K562 (cell line): ENCODE results near the gene RBFOX1. TPM values are rescaled to one million over a fixed set of nuclear protein-coding genes. Genes with fewer than 3 reads are reported as not detected.

Experiments used
- ATF6 ChIP-seq: sonication (generic); formaldehyde crosslinking; IDR thresholded peaks from 2 replicates; pipeline ENCODE4 v1.4.0; 2020; ENCODE audit warnings: mild to moderate bottlenecking, missing genetic modification reagents
- CHD7 ChIP-seq: fragments of 200-600 bp; sonication (generic); IDR thresholded peaks from one replicate; pipeline ENCODE4 v1.6.1; 2012; ENCODE audit warnings: mild to moderate bottlenecking, low read depth, low read length, inconsistent platforms
- CUX1 ChIP-seq: fragments of 200-800 bp; sonication (Bioruptor generic); IDR thresholded peaks from 2 replicates; pipeline ENCODE4 v1.6.1; 2016; ENCODE audit warnings: missing genetic modification characterization, missing compliant biosample characterization
- HDAC1 ChIP-seq, 2 experiments: fragments of 450-650 bp; IDR thresholded peaks; 2 replicates each; pipeline ENCODE4 v1.6.1; 2016 to 2017; ENCODE audit warnings: inconsistent platforms in 1 of 2, mild to moderate bottlenecking in 1 of 2, moderate library complexity in 1 of 2
- MIER1 ChIP-seq: fragments of 450-650 bp; IDR thresholded peaks from 2 replicates; pipeline ENCODE4 v1.6.1; 2016; ENCODE audit warnings: antibody characterized with exemption, mild to moderate bottlenecking, low read depth
- MYC ChIP-seq, 2 experiments: fragments of 250-450 bp in 1 of 2; sonication (Bioruptor Pico) in 1 of 2; IDR thresholded peaks; 2 replicates each; pipeline versions ENCODE4 v1.5.1 to v1.6.1; 2012 to 2021; ENCODE audit warnings: low read depth in 2 of 2, borderline replicate concordance in 1 of 2, improper control_type of control experiment in 1 of 2, low read length in 1 of 2, mild to moderate bottlenecking in 1 of 2, moderate library complexity in 1 of 2
- TCF7L2 ChIP-seq: fragments of 150-350 bp; IDR thresholded peaks from 2 replicates; pipeline ENCODE4 v1.6.1; 2016; ENCODE audit warnings: low read depth, mild to moderate bottlenecking, low read length, moderate library complexity
- ZNF699 ChIP-seq: fragments of 250-450 bp; sonication (Bioruptor Pico); IDR thresholded peaks from 2 replicates; pipeline ENCODE4 v1.8.0; 2021; ENCODE audit warnings: mild to moderate bottlenecking, moderate library complexity; ENCODE audit not compliant: insufficient replicate concordance
- polyA plus RNA-seq, 8 experiments: library from polyadenylated mRNA; depleted of rRNA in 4 of 8; stranded (reverse) in 5 of 8; unstranded in 3 of 8; fragments of >200 nt; fragmentation: Nextera tagmentation in 2 of 8; fragmentation: Illumina TruSeq in 1 of 8; extraction: Ambion mirVana in 2 of 8; extraction: Trizol in 1 of 8; gene quantifications; 2 replicates each; pipeline versions ENCODE4 v1.2.1 to v1.2.3, GENCODE V29; 2011 to 2014; ENCODE audit warnings: inconsistent platforms in 1 of 8, missing spikeins in 1 of 8
- total RNA-seq, 7 experiments: library from RNA; depleted of rRNA in 6 of 7; stranded (reverse); fragments of >200 nt in 6 of 7; fragmentation: Illumina TruSeq in 2 of 7; extraction: Trizol in 2 of 7; gene quantifications; 2 replicates each; pipeline versions ENCODE4 v1.2.1 to v1.2.3, GENCODE V29; 2011 to 2021; ENCODE audit warnings: low replicate concordance in 1 of 7

The RBFOX1 gene
- total and polyA plus RNA-seq, 9 of the 15 experiments (the other 6 are each of a cell fraction or from before 2014, with no cell fraction given) = 0.03 TPM; not detected in 8

- no peak for TF ChIP-seq CHD7
- no peak for TF ChIP-seq ZNF699 (CRISPR knock-in tag)
- no peak for TF ChIP-seq TCF7L2
- no peak for TF ChIP-seq CUX1 (CRISPR knock-in tag)
- TF ChIP-seq MIER1 = no peak
- no peak for TF ChIP-seq ATF6 (CRISPR knock-in tag)
- no peak for TF ChIP-seq MYC (IDR thresholded peaks at IDR 0.05; ENCODE audit: low read depth, low read length)
- no peak for TF ChIP-seq MYC (CRISPR knock-in tag; IDR thresholded peaks at IDR 0.05; ENCODE audit: borderline replicate concordance, low read depth)
- no peak for TF ChIP-seq HDAC1 (IDR thresholded peaks at IDR 0.05)
Measured at GRCh38 chr16:7680296-7680695, 347.7 kb downstream of the RBFOX1 start (continued).
